Activated CD4-positive, CD25-positive, alpha-beta regulatory T cell (primary cell): ENCODE measurements around the gene NR6A1.

Experiments used
- DNase-seq, 4 experiments: peaks; one replicate each; lab custom pipeline; 2025; lab: John Stamatoyannopoulos, UW

The NR6A1 gene

GRCh38 chr9:124526174-124526573 is 244.9 kb downstream of the NR6A1 start:
- no peak for DNase-seq

GRCh38 chr9:124522121-124523098 is 248.7 kb downstream of the NR6A1 start:
- DNase-seq, result no peak

GRCh38 chr9:124521142-124521541 is 250.0 kb downstream of the NR6A1 start:
- no peak for DNase-seq

GRCh38 chr9:124520206-124520596 is 250.9 kb downstream of the NR6A1 start:
- no peak for DNase-seq

GRCh38 chr9:124518116-124518515 is 253.0 kb downstream of the NR6A1 start:
- no peak for DNase-seq

GRCh38 chr9:124517600-124517999 is 253.5 kb downstream of the NR6A1 start:
- no peak for DNase-seq

- DNase-seq, result no peak
Measured at GRCh38 chr9:124514874-124515273, 256.2 kb downstream of the NR6A1 start.

GRCh38 chr9:124514125-124514524 is 257.0 kb downstream of the NR6A1 start:
- no peak for DNase-seq

- no peak for DNase-seq
Measured at GRCh38 chr9:124513376-124513994, 257.6 kb downstream of the NR6A1 start.

- no peak for DNase-seq
Measured at GRCh38 chr9:124512806-124513204, 258.3 kb downstream of the NR6A1 start.

- DNase-seq, result no peak
Measured at GRCh38 chr9:124511891-124512805, 259.0 kb downstream of the NR6A1 start.

- no peak for DNase-seq
Measured at GRCh38 chr9:124511426-124511840, 259.7 kb downstream of the NR6A1 start.

- no peak for DNase-seq
Measured at GRCh38 chr9:124510650-124511425, 260.3 kb downstream of the NR6A1 start.

GRCh38 chr9:124507880-124508423 is 263.2 kb downstream of the NR6A1 start:
- no peak for DNase-seq

GRCh38 chr9:124506931-124507879 is 263.9 kb downstream of the NR6A1 start, which contains the start of gene NR5A1:
TSS of gene NR5A1 (minus strand) at chr9:124507399. CDS start at chr9:124503395, 4,004 bp downstream.
- DNase-seq, result no peak

- no peak for DNase-seq
Measured at GRCh38 chr9:124506433-124506832, 264.7 kb downstream of the NR6A1 start.

GRCh38 chr9:124505901-124506346 is 265.2 kb downstream of the NR6A1 start:
- no peak for DNase-seq

GRCh38 chr9:124505006-124505900 is 265.9 kb downstream of the NR6A1 start:
- no peak for DNase-seq
